NCI-H748 treated with DMSO at 0.1 percent for 48 hours (cell line): ENCODE results near the gene PHOSPHO2.

Experiments
- DNase-seq: peaks from one replicate; lab custom pipeline; 2025; lab: John Stamatoyannopoulos, UW

Gene PHOSPHO2

GRCh38 chr2:169716938-169717690, 22.8 kb downstream of the PHOSPHO2 start:
- DNase-seq, result peak; percentile 51

GRCh38 chr2:169717691-169718063, 23.4 kb downstream of the PHOSPHO2 start:
- DNase-seq, result no peak

- DNase-seq, result no peak
Observed at GRCh38 chr2:169718930-169719504, 24.7 kb downstream of the PHOSPHO2 start.

- DNase-seq, result no peak
Observed at GRCh38 chr2:169721016-169721415, 26.7 kb downstream of the PHOSPHO2 start.

- no peak for DNase-seq
Observed at GRCh38 chr2:169727065-169727464, 32.8 kb downstream of the PHOSPHO2 start.

GRCh38 chr2:169729274-169729605, 35.0 kb downstream of the PHOSPHO2 start:
- no peak for DNase-seq

GRCh38 chr2:169732075-169732474, 37.8 kb downstream of the PHOSPHO2 start:
- no peak for DNase-seq

- no peak for DNase-seq
Observed at GRCh38 chr2:169732583-169733358, 38.5 kb downstream of the PHOSPHO2 start.

GRCh38 chr2:169734169-169734847, 40.0 kb downstream of the PHOSPHO2 start:
- peak; percentile 38 for DNase-seq

GRCh38 chr2:169735623-169736022, 41.4 kb downstream of the PHOSPHO2 start:
- DNase-seq, result no peak

- DNase-seq, result no peak
Observed at GRCh38 chr2:169736902-169737301, 42.6 kb downstream of the PHOSPHO2 start.

GRCh38 chr2:169738566-169739229, 44.4 kb downstream of the PHOSPHO2 start:
- no peak for DNase-seq

GRCh38 chr2:169739351-169739750, 45.1 kb downstream of the PHOSPHO2 start:
- DNase-seq, result no peak

- DNase-seq, result no peak
Observed at GRCh38 chr2:169743549-169743948, 49.3 kb downstream of the PHOSPHO2 start.

- no peak for DNase-seq
Observed at GRCh38 chr2:169746240-169746639, 52.0 kb downstream of the PHOSPHO2 start.

- DNase-seq, result no peak
Observed at GRCh38 chr2:169748319-169748718, 54.0 kb downstream of the PHOSPHO2 start.
